NCI-H2196 (cell line): ENCODE results near the gene PRKCB.
"Not testable (repeated sequence)": the region's sequence is repeated elsewhere in the genome, so short reads cannot be mapped to it uniquely, and the experiment has no call there.

Experiments used
- DNase-seq: peaks from one replicate; lab custom pipeline; 2025; ENCODE audit not compliant: unreplicated experiment; lab: John Stamatoyannopoulos, UW

Gene PRKCB

DNA sequence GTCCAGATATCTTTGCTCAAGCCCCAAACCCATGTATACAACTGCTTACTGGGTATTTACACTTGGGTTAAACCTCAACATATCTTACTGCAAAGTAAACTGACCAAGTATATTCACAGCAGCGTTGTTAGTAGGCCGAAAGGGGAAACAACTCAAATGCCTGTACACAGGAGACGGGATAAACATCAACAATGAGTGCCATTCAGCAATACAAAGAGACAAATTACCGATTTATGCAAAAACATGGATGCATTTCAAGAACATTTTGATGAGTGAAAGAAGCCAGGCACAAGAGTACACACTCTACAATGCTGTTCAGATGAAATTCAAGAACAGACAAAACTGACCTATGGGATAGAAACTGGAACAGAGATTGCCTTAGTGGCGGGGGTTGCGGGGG is 284.0 kb downstream of the PRKCB start:
- DNase-seq, result no peak

DNA sequence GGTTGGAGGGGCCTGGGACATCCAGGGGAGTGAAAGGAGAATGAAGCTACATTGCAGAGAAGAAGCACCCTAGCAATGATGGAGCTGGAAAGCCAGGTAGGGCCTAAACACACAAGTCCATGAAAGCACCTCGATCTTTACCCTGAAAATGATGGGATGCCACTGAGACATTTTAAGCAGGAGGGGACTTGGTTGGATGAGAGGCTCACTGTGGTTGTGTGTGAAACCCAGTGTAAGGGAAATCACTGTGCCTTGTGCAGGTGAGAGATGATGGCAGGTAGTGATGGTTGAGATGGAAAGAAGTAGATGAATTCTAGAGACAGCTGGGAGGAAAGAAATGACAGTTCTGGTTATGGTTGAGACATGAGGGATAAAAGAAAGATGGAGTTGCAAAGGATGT is 287.5 kb downstream of the PRKCB start:
- no peak for DNase-seq

DNA sequence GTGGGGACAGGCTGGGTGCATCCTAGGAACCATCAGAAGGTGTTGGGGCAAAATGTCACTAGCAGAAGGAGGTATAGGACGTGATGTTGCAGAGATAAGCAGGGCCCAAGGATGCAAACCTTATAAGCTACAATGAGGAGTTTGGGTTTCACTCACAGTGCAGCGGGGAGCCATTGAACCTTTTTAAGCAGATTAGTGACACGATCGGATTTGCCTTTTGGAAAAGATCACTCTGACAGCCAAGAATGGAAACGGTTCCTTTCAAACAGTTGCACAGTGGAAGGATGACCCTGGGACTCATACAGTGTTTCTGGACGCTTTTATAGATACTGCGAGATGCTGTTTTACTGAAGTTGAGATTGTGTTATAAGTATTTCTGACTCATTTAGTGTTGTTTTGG is 288.5 kb downstream of the PRKCB start:
- DNase-seq, result no peak

GRCh38 chr16:24125214-24125613 is 289.4 kb downstream of the PRKCB start:
- DNase-seq, result no peak

DNA sequence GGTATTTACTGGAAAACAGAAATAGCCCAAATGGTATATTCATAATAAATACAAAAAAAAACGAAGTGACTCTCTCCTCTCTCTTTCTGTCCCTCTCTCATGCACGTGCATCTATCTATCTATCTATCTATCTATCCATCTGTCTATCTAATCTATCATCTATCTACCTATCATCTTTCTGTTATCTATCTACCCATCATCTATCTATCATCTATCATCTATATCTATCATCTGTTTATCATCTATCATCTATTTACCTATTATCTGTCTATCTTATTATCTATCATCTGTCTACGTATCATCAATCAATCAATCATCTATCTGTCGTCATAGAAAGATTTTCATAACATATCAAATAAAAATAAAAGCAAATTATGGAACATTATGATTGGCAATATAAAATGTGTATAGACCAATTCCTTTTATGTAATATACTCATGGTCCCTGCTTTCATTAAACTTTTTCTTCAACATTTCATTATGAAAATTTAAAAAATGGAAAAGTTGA is 293.7 kb downstream of the PRKCB start:
- DNase-seq, result no peak

GRCh38 chr16:24130494-24131085 is 294.8 kb downstream of the PRKCB start:
- DNase-seq, result no peak

- DNase-seq, result no peak
These were observed 295.5 kb downstream of the PRKCB start for GRCh38 chr16:24131294-24131693.

GRCh38 chr16:24132048-24132796 is 296.4 kb downstream of the PRKCB start:
- no peak for DNase-seq

DNA sequence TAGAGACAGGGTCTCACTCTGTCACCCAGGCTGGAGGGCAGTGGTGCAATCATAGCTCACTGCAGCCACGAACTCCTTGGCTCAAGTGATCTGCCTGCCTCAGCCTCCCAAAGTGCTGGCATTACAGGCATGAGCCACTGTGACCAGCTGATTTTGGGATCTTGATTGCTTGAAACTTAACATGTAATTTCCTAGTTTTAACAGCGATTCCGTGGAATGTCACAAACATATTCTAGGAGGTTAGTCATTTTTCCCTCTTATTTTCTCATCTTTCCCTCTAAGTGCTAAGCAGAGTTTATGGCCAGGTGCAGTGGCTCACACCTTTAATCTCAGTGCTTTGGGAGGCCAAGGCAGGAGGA is 297.0 kb downstream of the PRKCB start:
- no peak for DNase-seq

GRCh38 chr16:24135624-24136565 is 300.1 kb downstream of the PRKCB start:
- no peak for DNase-seq

- no peak for DNase-seq
These were observed 302.2 kb downstream of the PRKCB start for GRCh38 chr16:24138024-24138423.

DNA sequence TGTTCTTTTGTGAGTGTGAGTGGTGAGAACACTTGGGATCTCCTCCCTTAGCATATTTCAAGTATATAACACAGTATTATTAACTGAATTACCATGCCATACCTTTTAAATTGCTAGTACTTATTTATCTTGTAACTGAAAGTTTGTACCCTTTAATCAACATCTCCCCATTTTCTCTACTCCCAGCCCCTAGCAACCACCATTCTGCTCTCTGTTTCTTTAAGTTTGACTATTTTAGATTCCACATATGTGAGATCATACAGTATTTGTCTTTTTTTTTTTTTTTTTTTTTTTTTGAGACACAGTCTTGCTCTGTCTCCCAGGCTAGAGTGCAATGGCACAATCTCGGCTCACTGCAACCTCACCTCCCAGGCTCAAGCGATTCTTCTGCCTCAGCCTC is 302.8 kb downstream of the PRKCB start:
- no peak for DNase-seq

- DNase-seq, result no peak
These were observed 303.5 kb downstream of the PRKCB start for GRCh38 chr16:24139282-24139681.

DNA sequence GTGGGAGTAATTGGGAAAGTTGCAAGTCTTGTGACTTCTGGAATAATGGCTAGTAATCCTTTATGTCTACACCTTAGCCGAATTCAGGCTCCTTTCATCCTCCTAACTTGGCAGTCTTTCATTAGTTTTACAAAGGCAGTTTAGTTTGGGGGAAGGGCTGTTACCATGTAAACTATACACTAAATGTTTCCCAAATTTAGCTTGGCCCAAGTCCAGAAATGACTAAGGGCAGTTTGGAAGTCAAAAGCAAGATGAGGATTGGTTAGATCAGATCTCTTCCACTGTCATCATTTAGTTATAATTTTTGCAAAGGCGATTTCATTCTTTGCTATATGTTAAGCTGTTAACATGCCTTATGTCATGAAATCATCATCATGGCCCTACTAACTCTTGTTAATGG is 304.9 kb downstream of the PRKCB start:
- no peak for DNase-seq

GRCh38 chr16:24141466-24141865 is 305.7 kb downstream of the PRKCB start:
- no peak for DNase-seq

GRCh38 chr16:24141917-24142316 is 306.1 kb downstream of the PRKCB start:
- no peak for DNase-seq

- no peak for DNase-seq
These were observed 310.1 kb downstream of the PRKCB start for GRCh38 chr16:24145927-24146326.

DNA sequence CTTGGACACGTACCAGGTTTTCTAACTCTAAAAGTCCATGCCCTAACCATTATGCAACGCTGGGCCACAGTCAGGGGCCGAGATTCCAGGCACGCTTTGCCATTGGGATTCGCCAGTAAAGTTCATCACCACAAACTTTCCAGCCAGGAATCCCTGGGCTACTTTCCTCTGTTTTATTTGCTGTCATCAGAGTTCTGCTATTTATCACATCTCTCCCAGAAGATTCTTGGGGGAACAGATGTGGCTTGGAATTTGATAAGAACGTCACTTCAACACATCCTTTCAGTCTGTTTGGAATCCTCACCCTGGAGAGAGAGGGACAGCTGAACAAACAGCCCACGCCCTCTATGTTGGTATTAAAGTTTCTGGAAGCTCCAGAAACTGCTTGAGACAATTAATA is 310.7 kb downstream of the PRKCB start:
- DNase-seq, result no peak

- no peak for DNase-seq
These were observed 313.3 kb downstream of the PRKCB start for GRCh38 chr16:24149102-24149501.

GRCh38 chr16:24150282-24150681 is 314.5 kb downstream of the PRKCB start:
- DNase-seq, result no peak

DNA sequence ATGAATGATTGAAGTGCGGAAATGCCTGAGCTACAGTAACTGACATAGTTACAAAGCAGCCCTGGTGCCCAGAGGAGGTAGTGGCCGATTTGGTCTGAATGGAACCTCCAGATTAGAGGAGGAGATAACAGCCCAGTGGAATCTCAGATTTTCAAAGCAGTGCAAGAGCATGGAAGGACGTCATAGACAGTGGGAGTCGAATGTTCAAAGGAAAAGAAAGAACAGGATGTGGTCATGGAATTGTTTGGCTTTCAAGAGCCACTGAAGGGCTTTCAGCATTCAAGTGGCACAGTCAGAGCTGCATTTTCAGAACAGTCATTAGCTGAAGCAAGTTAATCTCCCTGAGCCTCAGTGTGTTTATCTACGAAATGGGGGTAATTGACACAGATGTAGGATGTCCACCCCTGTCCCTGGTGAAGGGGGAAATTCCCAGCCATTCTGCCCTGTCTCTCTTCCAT is 315.7 kb downstream of the PRKCB start:
- DNase-seq, result no peak

- DNase-seq, result not testable (repeated sequence)
These were observed 316.3 kb downstream of the PRKCB start for GRCh38 chr16:24152048-24152447.
